ENCODE measurements around the gene POU2F1.
A peak's percentile ranks its signal among the peaks of the same experiment; 100 is the strongest.

Gene POU2F1

GRCh38 chr1:167367705-167368104 is 147.0 kb downstream of the POU2F1 start:
- no peak for DNase-seq (ENCODE audit: low read depth)

GRCh38 chr1:167369175-167369574 is 148.5 kb downstream of the POU2F1 start:
- DNase-seq (ENCODE audit: low read depth): no peak

- no peak for DNase-seq (ENCODE audit: low read depth)
Measured at GRCh38 chr1:167369933-167370332, 149.2 kb downstream of the POU2F1 start.

DNA sequence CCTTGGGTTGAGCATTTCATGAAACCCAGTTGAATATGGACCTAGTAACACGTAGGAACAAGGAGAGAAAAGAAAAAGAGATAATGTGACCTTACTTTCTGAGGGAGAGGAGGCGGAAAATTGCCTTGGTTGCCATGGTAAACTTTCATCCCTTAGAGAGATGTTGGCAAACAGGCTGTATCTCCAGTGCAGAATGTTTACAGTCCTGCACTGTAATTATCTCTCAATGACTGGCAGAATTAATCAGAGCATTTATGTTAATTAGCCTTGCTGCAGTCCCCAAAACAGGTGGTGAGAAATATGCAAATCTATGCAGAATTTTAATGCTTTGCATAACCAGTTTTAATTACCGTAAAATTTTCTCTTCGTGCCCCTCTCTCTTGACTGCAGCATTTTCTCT is 150.3 kb downstream of the POU2F1 start:
- no peak for DNase-seq (ENCODE audit: low read depth)

- peak; percentile 29 for DNase-seq (ENCODE audit: low read depth)
Measured at GRCh38 chr1:167373398-167373797, 152.7 kb downstream of the POU2F1 start.

DNA sequence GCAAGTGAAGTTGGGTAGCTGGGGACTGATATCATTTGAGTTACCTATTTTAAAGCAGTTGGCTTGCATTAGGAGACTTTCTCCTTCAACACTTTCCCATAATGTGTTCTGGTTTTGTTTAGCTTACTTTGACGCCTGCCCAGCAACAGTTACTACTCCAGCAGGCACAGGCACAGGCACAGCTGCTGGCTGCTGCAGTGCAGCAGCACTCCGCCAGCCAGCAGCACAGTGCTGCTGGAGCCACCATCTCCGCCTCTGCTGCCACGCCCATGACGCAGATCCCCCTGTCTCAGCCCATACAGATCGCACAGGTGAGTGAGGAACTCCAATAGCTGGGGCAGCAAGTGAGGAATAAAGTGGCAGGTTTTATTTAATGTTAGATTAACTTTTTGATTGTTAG is 153.3 kb downstream of the POU2F1 start:
- no peak for DNase-seq (ENCODE audit: low read depth)

GRCh38 chr1:167375949-167376348 is 155.3 kb downstream of the POU2F1 start:
- no peak for DNase-seq (ENCODE audit: low read depth)

- DNase-seq (ENCODE audit: low read depth): no peak
Measured at GRCh38 chr1:167387251-167387910, 166.7 kb downstream of the POU2F1 start.

GRCh38 chr1:167388976-167389375 is 168.3 kb downstream of the POU2F1 start:
- no peak for DNase-seq (ENCODE audit: low read depth)

GRCh38 chr1:167392200-167392696 is 171.6 kb downstream of the POU2F1 start:
- no peak for DNase-seq (ENCODE audit: low read depth)

DNA sequence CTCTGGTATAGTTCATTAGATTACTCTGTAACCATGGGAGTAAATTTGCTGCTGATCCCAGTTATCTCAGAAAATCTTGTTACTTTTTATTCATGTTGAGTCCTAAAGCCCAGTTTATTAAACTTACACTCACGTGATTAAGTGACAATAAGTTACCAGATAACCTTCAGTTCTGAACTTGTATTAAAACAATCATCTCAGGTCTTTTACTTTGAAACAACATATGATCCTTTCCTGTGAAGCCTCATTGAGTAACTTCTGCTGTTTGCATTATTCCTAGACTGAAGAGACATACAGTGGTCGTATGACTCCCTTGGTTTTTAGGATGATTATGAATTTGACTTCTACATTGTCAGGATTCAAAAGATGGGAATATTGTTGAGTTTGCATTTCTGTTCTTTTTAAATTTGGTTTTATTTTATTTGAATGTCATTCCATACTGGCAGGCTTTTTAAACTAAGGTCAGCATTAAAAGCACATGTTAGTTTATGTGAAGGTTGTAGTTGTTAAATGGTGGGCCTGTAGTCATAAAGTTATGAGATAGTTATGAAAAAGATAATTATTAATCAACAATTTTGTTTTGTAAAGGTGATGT is 179.8 kb downstream of the POU2F1 start:
- DNase-seq (ENCODE audit: low read depth): no peak

DNA sequence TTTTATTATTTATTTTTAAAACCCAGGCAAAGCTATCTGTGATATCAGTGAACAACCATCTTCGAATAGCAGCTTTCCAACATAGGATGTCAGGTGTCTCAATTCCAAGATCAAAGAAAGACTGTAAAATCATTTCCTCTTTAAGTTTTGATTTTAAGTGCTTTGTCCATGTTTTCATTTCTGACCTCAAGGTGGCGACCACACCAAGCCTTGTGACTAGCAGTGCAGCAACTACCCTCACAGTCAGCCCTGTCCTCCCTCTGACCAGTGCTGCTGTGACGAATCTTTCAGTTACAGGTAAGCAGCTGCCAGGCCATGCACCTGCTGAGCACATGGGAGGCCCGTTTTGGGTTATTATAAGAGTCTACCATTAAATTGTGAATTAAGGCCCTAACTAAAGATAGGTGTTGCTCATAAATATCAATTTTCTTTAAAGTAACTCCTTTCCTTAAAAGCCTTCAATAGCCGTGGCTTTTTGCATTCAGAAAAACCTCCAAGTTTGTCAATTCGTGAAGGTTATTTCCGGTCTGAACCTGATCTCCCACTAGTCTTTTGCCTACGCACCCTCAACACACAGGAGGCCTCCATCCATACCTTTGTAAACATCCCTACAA is 180.7 kb downstream of the POU2F1 start:
- DNase-seq (ENCODE audit: low read depth): peak; percentile 20

GRCh38 chr1:167404161-167404888 is 183.6 kb downstream of the POU2F1 start:
- DNase-seq (ENCODE audit: low read depth): no peak

DNA sequence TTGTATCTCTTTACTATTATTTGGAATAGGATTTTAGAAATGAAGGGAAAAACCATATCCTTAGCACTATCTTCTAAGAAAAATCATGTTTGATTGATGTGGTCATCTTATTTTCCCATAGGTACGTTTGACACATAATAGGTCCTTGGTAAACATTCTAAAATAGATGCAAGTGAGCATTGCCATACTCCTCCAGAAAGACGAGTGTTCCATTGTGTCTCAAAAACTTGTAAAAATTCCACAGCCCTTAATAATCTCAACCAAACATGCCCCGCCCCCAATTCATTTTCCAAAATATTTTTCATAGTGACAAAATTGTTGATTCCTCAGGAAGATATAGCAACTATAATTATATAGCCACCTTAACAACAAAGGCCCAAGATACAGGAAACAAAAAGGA is 184.2 kb downstream of the POU2F1 start:
- no peak for DNase-seq (ENCODE audit: low read depth)

DNA sequence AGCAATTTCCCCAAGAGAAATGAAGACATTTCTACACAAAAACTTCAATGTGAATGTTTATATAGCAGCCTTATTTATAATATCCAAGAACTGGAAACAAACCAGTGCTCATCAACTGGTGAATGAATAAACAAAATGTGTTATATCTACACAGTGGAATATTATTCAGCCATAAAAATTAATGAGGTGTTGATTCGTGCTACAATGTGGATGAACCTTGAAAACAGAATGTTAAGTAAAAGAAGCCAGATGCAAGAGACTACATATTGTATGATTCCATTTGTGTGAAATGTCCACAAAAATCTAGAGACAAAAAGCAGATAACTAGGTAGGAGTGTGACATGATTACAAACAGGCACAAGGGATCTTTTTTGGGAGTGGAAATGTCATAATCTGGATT is 187.7 kb downstream of the POU2F1 start:
- no peak for DNase-seq (ENCODE audit: low read depth)

GRCh38 chr1:167409183-167409582 is 188.5 kb downstream of the POU2F1 start:
- DNase-seq (ENCODE audit: low read depth): no peak

DNA sequence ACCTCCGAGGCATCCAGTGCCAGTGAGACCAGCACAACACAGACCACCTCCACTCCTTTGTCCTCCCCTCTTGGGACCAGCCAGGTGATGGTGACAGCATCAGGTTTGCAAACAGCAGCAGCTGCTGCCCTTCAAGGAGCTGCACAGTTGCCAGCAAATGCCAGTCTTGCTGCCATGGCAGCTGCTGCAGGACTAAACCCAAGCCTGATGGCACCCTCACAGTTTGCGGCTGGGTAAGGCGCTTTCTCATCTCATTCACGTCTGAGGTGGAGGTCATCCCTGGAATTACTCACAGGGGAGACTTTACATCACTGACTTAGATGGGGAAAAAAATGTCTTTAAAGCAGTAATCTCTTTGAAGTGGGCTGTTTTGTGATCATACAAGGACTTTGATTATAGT is 191.4 kb downstream of the POU2F1 start:
- DNase-seq (ENCODE audit: low read depth): no peak

- no peak for DNase-seq (ENCODE audit: low read depth)
Measured at GRCh38 chr1:167412920-167413319, 192.2 kb downstream of the POU2F1 start.

DNA sequence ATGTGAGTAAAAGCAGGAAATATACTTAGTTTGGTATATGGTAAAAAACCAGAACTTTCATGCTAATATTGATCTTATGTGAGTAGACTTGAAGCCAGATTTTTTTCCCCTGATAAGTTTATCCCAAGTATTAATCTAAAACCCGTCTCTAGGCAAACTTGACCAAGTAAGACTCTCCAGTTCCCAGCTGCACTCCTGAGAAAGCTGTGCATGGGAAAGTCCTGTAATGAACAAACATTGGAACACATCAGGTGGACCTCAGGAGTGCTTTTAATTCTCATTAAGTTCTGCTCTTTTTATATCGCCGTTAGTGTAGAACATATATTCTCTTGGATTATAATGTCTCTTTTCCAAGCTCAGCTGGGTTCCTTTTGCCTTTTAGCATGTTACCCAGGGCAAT is 192.6 kb downstream of the POU2F1 start:
- no peak for DNase-seq (ENCODE audit: low read depth)

DNA sequence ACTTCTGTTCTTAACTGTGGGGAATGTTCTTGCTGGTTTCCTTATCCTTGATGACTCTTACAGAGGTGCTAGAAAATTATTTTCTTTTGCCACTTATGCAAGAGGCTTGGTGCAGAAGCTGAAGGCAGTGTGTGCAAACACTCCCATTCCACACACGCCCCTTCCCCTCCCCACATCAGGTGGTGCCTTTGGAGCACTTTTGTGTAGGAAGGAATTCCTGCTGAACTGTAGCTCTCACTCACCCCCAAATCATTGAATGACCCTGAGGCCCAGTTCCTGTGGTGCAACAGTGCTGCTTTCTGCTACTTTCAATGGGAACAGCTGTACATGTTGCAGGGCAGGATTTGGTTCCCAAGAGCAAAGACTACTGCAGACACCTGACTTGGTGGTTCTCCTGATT is 195.8 kb downstream of the POU2F1 start:
- no peak for DNase-seq (ENCODE audit: low read depth)

GRCh38 chr1:167418391-167418790 is 197.7 kb downstream of the POU2F1 start:
- no peak for DNase-seq (ENCODE audit: low read depth)

GRCh38 chr1:167419245-167419644 is 198.6 kb downstream of the POU2F1 start:
- no peak for DNase-seq (ENCODE audit: low read depth)

DNA sequence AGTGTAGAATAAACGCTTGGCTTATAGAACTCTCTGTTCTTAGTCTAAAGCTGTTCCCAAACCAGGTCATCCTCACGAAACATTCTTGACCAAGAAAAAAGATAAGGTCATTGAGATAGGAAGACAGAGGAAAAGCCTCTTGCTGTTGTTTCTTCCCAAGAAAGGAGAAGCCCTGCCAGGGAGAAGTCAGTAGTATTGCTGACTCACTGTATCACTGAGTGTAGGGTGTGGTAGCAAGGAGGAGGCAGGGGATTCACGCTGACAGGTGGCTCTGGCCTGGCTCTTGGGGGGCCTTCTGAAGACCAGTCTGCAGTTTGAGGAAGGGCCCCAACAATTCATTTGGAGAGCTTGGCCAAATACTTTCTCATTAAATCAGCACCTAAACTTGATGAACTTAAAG is 199.8 kb downstream of the POU2F1 start:
- DNase-seq (ENCODE audit: low read depth): no peak
